K562 (cell line): Measurements from ENCODE around the gene FMC1. TPM values are rescaled to one million over a fixed set of nuclear protein-coding genes. Genes with fewer than 3 reads are reported as not detected.

ENCODE experiments used
- ATAC-seq: fragments of 200-7000 bp; cut with Tn5 transposase; 3 replicates; pipeline ENCODE4 v1.9.1; 2020; ENCODE audit warnings: moderate library complexity
- BruUV-seq: library from RNA; stranded (reverse); fragments of 400-500 nt; replicated peaks from 2 replicates; lab custom pipeline; 2021; lab: Mats Ljungman, UMichigan
- CTCF ChIA-PET: fragments of 300-600 bp; formaldehyde crosslinking; extraction: SDS; loops from one replicate; lab custom pipeline; 2021; ENCODE audit warnings: low intra/inter-chr PET ratio; lab: Yijun Ruan, JAX
- POLR2A ChIA-PET: fragments of 300-600, 350-650 bp; sonication (Branson Sonifier 250); formaldehyde crosslinking; extraction: SDS; loops from one replicate; lab custom pipeline; 2021; ENCODE audit warnings: antibody characterized with exemption, inconsistent platforms; lab: Yijun Ruan, JAX
- DNase-seq, 4 experiments: peaks; one replicate each; pipeline versions ENCODE4 v3.0.0 to v3.0.0-alpha.2; 2011 to 2018; ENCODE audit warnings: low spot score in 3 of 4, mixed read lengths in 3 of 4; ENCODE audit errors: extremely low read depth in 1 of 4
- FAIRE-seq: peaks from 2 replicates; lab custom pipeline; 2011; peaks lifted over from hg19 to GRCh38; lab: Jason Lieb, UNC
- H2AFZ ChIP-seq: 2 replicates; pipeline ENCODE4 v1.6.0; 2011; ENCODE audit warnings: low read depth, low read length, control low read depth, inconsistent platforms
- H3K27ac ChIP-seq: fragments of 200-600 bp; 3 replicates; pipeline ENCODE4 v1.8.0; 2011; ENCODE audit warnings: low read depth, mild to moderate bottlenecking, control low read depth, inconsistent platforms, low read length, moderate library complexity, mixed read lengths; ENCODE audit errors: extremely low read depth
- H3K27me3 ChIP-seq, 2 experiments: fragments of 300-600 bp in 1 of 2; 2 replicates in 1 of 2; 3 replicates in 1 of 2; pipeline versions ENCODE4 v1.6.0 to v1.8.0; 2011; ENCODE audit warnings: inconsistent platforms in 2 of 2, low read length in 2 of 2, mild to moderate bottlenecking in 1 of 2, mixed read lengths in 1 of 2, moderate library complexity in 1 of 2; ENCODE audit not compliant: control insufficient read depth in 2 of 2, insufficient read depth in 2 of 2
- H3K36me3 ChIP-seq: fragments of 300-600 bp; 3 replicates; pipeline ENCODE4 v1.8.0; 2011; ENCODE audit warnings: mild to moderate bottlenecking, low read length, inconsistent platforms; ENCODE audit not compliant: control insufficient read depth, insufficient read depth
- H3K4me1 ChIP-seq, 2 experiments: fragments of 200-600 bp in 1 of 2; replicated peaks in 1 of 2; 2 replicates in 1 of 2; 3 replicates in 1 of 2; pipeline versions ENCODE4 v1.5.1 to v1.8.0; 2011; ENCODE audit warnings: inconsistent platforms in 2 of 2, low read length in 2 of 2, mild to moderate bottlenecking in 1 of 2, mixed read lengths in 1 of 2, moderate library complexity in 1 of 2; ENCODE audit not compliant: control insufficient read depth in 2 of 2, insufficient read depth in 2 of 2
- H3K4me2 ChIP-seq: 2 replicates; pipeline ENCODE4 v1.6.1; 2011; ENCODE audit warnings: low read length, control low read depth, inconsistent platforms, mixed read lengths; ENCODE audit not compliant: insufficient read depth
- H3K4me3 ChIP-seq: fragments of 200-600 bp; sonication (generic), shearing (Covaris generic); 2 replicates; pipeline ENCODE4 v1.5.1; 2016; ENCODE audit warnings: control low read depth, inconsistent platforms
- H3K79me2 ChIP-seq: fragments of 200-600 bp; 3 replicates; pipeline ENCODE4 v1.8.0; 2011; ENCODE audit warnings: low read length, inconsistent platforms; ENCODE audit not compliant: control insufficient read depth, insufficient read depth
- H3K9ac ChIP-seq, 2 experiments: 2 replicates each; pipeline versions ENCODE4 v1.6.0 to v1.6.1; 2011; ENCODE audit warnings: low read depth in 2 of 2, low read length in 2 of 2, control low read depth in 1 of 2, inconsistent platforms in 1 of 2, mild to moderate bottlenecking in 1 of 2, mixed read lengths in 1 of 2; ENCODE audit not compliant: insufficient read depth in 1 of 2
- H3K9me1 ChIP-seq: one replicate; pipeline ENCODE4 v1.6.0; 2011; ENCODE audit warnings: inconsistent platforms, mild to moderate bottlenecking, low read length, moderate library complexity; ENCODE audit not compliant: control insufficient read depth, insufficient read depth
- H3K9me3 ChIP-seq: replicated peaks from 2 replicates; pipeline ENCODE4 v1.5.1; 2011; ENCODE audit warnings: low read depth, low read length, inconsistent platforms; ENCODE audit not compliant: control insufficient read depth, insufficient read depth
- H4K20me1 ChIP-seq: replicated peaks from 2 replicates; pipeline ENCODE4 v1.6.1; 2011; ENCODE audit warnings: low read length, inconsistent platforms, mixed read lengths; ENCODE audit not compliant: control insufficient read depth, insufficient read depth
- ARID1B ChIP-seq: fragments of 450-650 bp; IDR thresholded peaks from 2 replicates; pipeline ENCODE4 v1.6.1; 2016; ENCODE audit warnings: antibody characterized with exemption, mild to moderate bottlenecking, inconsistent platforms
- BCOR ChIP-seq: fragments of 450-650 bp; IDR thresholded peaks from 2 replicates; pipeline ENCODE4 v1.6.1; 2016
- CBX3 ChIP-seq, 2 experiments: IDR thresholded peaks; 1 replicate in 1 of 2; 2 replicates in 1 of 2; pipeline ENCODE4 v1.6.1; 2012; ENCODE audit warnings: inconsistent platforms in 2 of 2, low read length in 2 of 2, borderline replicate concordance in 1 of 2, control low read depth in 1 of 2
- EHMT2 ChIP-seq: fragments of 450-650 bp; IDR thresholded peaks from 2 replicates; pipeline ENCODE4 v1.6.1; 2018; ENCODE audit warnings: antibody characterized with exemption
- FOS ChIP-seq: IDR thresholded peaks from 3 replicates; pipeline ENCODE4 v1.6.1; 2011; ENCODE audit not compliant: insufficient read length; ENCODE audit errors: extremely low read depth
- FOSL1 ChIP-seq: fragments of 200-800 bp; sonication (Bioruptor generic); conservative IDR thresholded peaks from 2 replicates; pipeline ENCODE4 v1.6.1; 2016; ENCODE audit warnings: missing genetic modification characterization, missing compliant biosample characterization
- FOXP4 ChIP-seq: sonication (generic); formaldehyde crosslinking; IDR thresholded peaks from 2 replicates; pipeline ENCODE4 v1.8.0; 2022; ENCODE audit warnings: mild to moderate bottlenecking, missing genetic modification reagents, borderline replicate concordance
- GATA2 ChIP-seq: sonication (generic); formaldehyde crosslinking; IDR thresholded peaks from 2 replicates; pipeline ENCODE4 v1.4.0; 2020; ENCODE audit warnings: mild to moderate bottlenecking, missing genetic modification reagents
- JUN ChIP-seq, 2 experiments: sonication (generic) in 1 of 2; formaldehyde crosslinking in 1 of 2; IDR thresholded peaks; 2 replicates each; pipeline versions ENCODE4 v1.6.1 to v1.8.0; 2012 to 2022; ENCODE audit warnings: borderline replicate concordance in 2 of 2, mild to moderate bottlenecking in 2 of 2, improper control_type of control experiment in 1 of 2, low read depth in 1 of 2, low read length in 1 of 2, missing genetic modification reagents in 1 of 2
- JUND ChIP-seq, 2 experiments: IDR thresholded peaks; 2 replicates in 1 of 2; 3 replicates in 1 of 2; pipeline ENCODE4 v1.6.1; 2011; ENCODE audit warnings: borderline replicate concordance in 2 of 2, low read depth in 2 of 2, low read length in 2 of 2, improper control_type of control experiment in 1 of 2, missing biosample characterization in 1 of 2, missing genetic modification characterization in 1 of 2, missing genetic modification reagents in 1 of 2
- MCM5 ChIP-seq: fragments of 450-650 bp; IDR thresholded peaks from 2 replicates; pipeline ENCODE4 v1.6.1; 2016; ENCODE audit warnings: low read depth
- MEIS2 ChIP-seq: fragments of 450-650 bp; IDR thresholded peaks from 2 replicates; pipeline ENCODE4 v1.6.1; 2014; ENCODE audit warnings: mild to moderate bottlenecking; ENCODE audit not compliant: partially characterized antibody
- PKNOX1 ChIP-seq: fragments of 450-650 bp; IDR thresholded peaks from 2 replicates; pipeline ENCODE4 v1.6.1; 2016
- RBFOX2 ChIP-seq: fragments of 200-400 bp; formaldehyde crosslinking; IDR thresholded peaks from 2 replicates; pipeline ENCODE4 v1.6.1; 2017; ENCODE audit warnings: low read depth, mild to moderate bottlenecking, low read length, moderate library complexity
- SMARCA4 ChIP-seq: fragments of 450-650 bp; IDR thresholded peaks from 2 replicates; pipeline ENCODE4 v1.6.1; 2016
- YY1 ChIP-seq, 3 experiments: IDR thresholded peaks; 2 replicates each; pipeline ENCODE4 v1.6.1; 2011; ENCODE audit warnings: low read length in 2 of 3, mild to moderate bottlenecking in 2 of 3, moderate library complexity in 2 of 3, borderline replicate concordance in 1 of 3, control low read depth in 1 of 3, low read depth in 1 of 3; ENCODE audit not compliant: insufficient read depth in 3 of 3, insufficient replicate concordance in 2 of 3, control insufficient read depth in 1 of 3, insufficient read length in 1 of 3; ENCODE audit errors: extremely low read depth in 1 of 3
- ZNF146 ChIP-seq: IDR thresholded peaks from one replicate; pipeline ENCODE4 v1.6.1; 2018; ENCODE audit warnings: missing compliant biosample characterization; ENCODE audit not compliant: unreplicated experiment
- ZNF316 ChIP-seq: fragments of 450-650 bp; IDR thresholded peaks from 2 replicates; pipeline ENCODE4 v1.6.1; 2016
- WGBS: fragments of 100-300 bp; shearing (Covaris generic); methylation state at CpG from one replicate; pipeline ENCODE4 v1.1.6; 2016; ENCODE audit warnings: low coverage, mixed read lengths; ENCODE audit not compliant: insufficient coverage; ENCODE audit errors: missing lambda C conversion rate; 5-methylcytosine and 5-hydroxymethylcytosine counted together
- in situ Hi-C: fragments of 300-500 bp; cut with MboI; formaldehyde crosslinking; loops from 4 replicates; pipeline ENCODE4 v1.15.0; 2018; ENCODE audit warnings: inconsistent platforms, mixed read lengths
- intact Hi-C: fragments of 100-400 bp; cut with micrococcal nuclease; formaldehyde crosslinking; loops from 2 replicates; pipeline ENCODE4 v1.14.2; 2022
- polyA plus RNA-seq, 8 experiments: library from polyadenylated mRNA; depleted of rRNA in 4 of 8; stranded (reverse) in 5 of 8; unstranded in 3 of 8; fragments of >200 nt; fragmentation: Nextera tagmentation in 2 of 8; fragmentation: Illumina TruSeq in 1 of 8; extraction: Ambion mirVana in 2 of 8; extraction: Trizol in 1 of 8; gene quantifications; 2 replicates each; pipeline versions ENCODE4 v1.2.1 to v1.2.3, GENCODE V29; 2011 to 2014; ENCODE audit warnings: inconsistent platforms in 1 of 8, missing spikeins in 1 of 8
- total RNA-seq, 7 experiments: library from RNA; depleted of rRNA in 6 of 7; stranded (reverse); fragments of >200 nt in 6 of 7; fragmentation: Illumina TruSeq in 2 of 7; extraction: Trizol in 2 of 7; gene quantifications; 2 replicates each; pipeline versions ENCODE4 v1.2.1 to v1.2.3, GENCODE V29; 2011 to 2021; ENCODE audit warnings: low replicate concordance in 1 of 7

FMC1 gene
- total and polyA plus RNA-seq, 9 of the 15 experiments (the other 6 are each of a cell fraction or from before 2014, with no cell fraction given): 14.0 to 116 (median 29.0) TPM

GRCh38 chr7:139334399-139335150, 6.6 kb upstream of the FMC1 start:
- Histone ChIP-seq H4K20me1 (no peaks in the 10 kb centered on the region), H3K36me3 (no peaks in the 10 kb centered on the region), H3K9me3 (peaks cover 10% of the 10 kb centered on the region), H2AFZ (peak overlapping the region; percentile 56), H3K79me2 (no peaks in the 10 kb centered on the region), H3K9ac (no peak overlapping the region), H3K27me3 (no peaks in the 10 kb centered on the region), H3K4me3 (no peak overlapping the region), H3K27ac (no peak overlapping the region), H3K9me1 (no peaks in the 10 kb centered on the region), H3K4me2 (no peak overlapping the region), H3K4me1 (peaks cover 0 to 9% of the 10 kb centered on the region in 2 experiments; a peak in 4 of 5 replicates)
- ChIA-PET CTCF (no interaction called here), POLR2A (interaction anchor here (1.0 kb wide), 1 partner anchor 13 kb away, joined by 5 read pairs; no protein-coding TSS in a partner anchor)
- intact Hi-C loops: no loop called here
- in situ Hi-C loops: no loop called here
- BruUV-seq: no TSS peak
- ATAC-seq (peak; percentile 59), DNase-seq (peak; percentile 48 to 62 (median 58)), FAIRE-seq (peak; percentile 11)
- WGBS: 18% methylated on average over 4 of the region's 4 CpGs
- TF ChIP-seq FOS: peak; percentile 29
- peak; percentile 74 for TF ChIP-seq JUN (IDR thresholded peaks at IDR 0.05; ENCODE audit: borderline replicate concordance, low read depth, low read length)
- TF ChIP-seq JUN (CRISPR knock-in tag; IDR thresholded peaks at IDR 0.05; ENCODE audit: borderline replicate concordance): no peak
- TF ChIP-seq ZNF316: peak; percentile 20; the same call in 1 of the 2 replicates
- peak; percentile 74 for TF ChIP-seq GATA2 (CRISPR knock-in tag)
- TF ChIP-seq YY1 (IDR thresholded peaks at IDR 0.05; ENCODE audit: borderline replicate concordance in 1 of 3, control insufficient read depth in 1 of 3, extremely low read depth in 1 of 3, insufficient read depth in 3 of 3, insufficient read length in 1 of 3, insufficient replicate concordance in 2 of 3, low read depth in 1 of 3, low read length in 2 of 3): peak in 1 of 3 experiments; percentile 80
- TF ChIP-seq FOSL1 (tag): peak; percentile 93
- TF ChIP-seq EHMT2: peak; percentile 80
- TF ChIP-seq PKNOX1: 0 out of 2 replicates have a peak, but pooled peaks have one; percentile 19
- no peak for TF ChIP-seq RBFOX2
- TF ChIP-seq SMARCA4: peak; percentile 46; the same call in 1 of the 2 replicates
- TF ChIP-seq ZNF146 (CRISPR knock-in tag): peak; percentile 85
- peak in 1 of 2 experiments; percentile 16; a peak in 1 of 3 replicates for TF ChIP-seq CBX3 (IDR thresholded peaks at IDR 0.05; ENCODE audit: borderline replicate concordance in 1 of 2, low read length in 2 of 2)
- peak; percentile 47 for TF ChIP-seq MEIS2
- TF ChIP-seq JUND (IDR thresholded peaks at IDR 0.05; ENCODE audit: borderline replicate concordance, low read depth, low read length): peak; percentile 91
- TF ChIP-seq JUND (tag; IDR thresholded peaks at IDR 0.05; ENCODE audit: borderline replicate concordance, low read depth, low read length): peak; percentile 91; the same call in 2 of the 3 replicates
- TF ChIP-seq FOXP4 (CRISPR knock-in tag): 0 out of 2 replicates have a peak, but pooled peaks have one; percentile 25
- TF ChIP-seq BCOR: 0 out of 2 replicates have a peak, but pooled peaks have one; percentile 31
- TF ChIP-seq MCM5: no peak
- TF ChIP-seq ARID1B: no peak; the same call in 1 of the 2 replicates
